Measurements from ENCODE around the gene LRRC7.
"Not testable (repeated sequence)": the region's sequence is repeated elsewhere in the genome, so short reads cannot be mapped to it uniquely, and the experiment has no call there.

The LRRC7 gene

GRCh38 chr1:69702085-69702484 lies 134.4 kb downstream of the LRRC7 start:
- no peak for DNase-seq

- DNase-seq, result no peak
Measured at GRCh38 chr1:69706473-69706872, 138.8 kb downstream of the LRRC7 start.

GRCh38 chr1:69707103-69707502 lies 139.4 kb downstream of the LRRC7 start:
- DNase-seq, result no peak

- no peak for DNase-seq
Measured at GRCh38 chr1:69710484-69711189, 142.9 kb downstream of the LRRC7 start.

GRCh38 chr1:69711190-69711930 lies 143.6 kb downstream of the LRRC7 start:
- no peak for DNase-seq

- DNase-seq, result not testable (repeated sequence)
Measured at GRCh38 chr1:69717834-69718233, 150.1 kb downstream of the LRRC7 start.

- DNase-seq, result no peak
Measured at GRCh38 chr1:69728206-69728605, 160.5 kb downstream of the LRRC7 start.

GRCh38 chr1:69733061-69733460 lies 165.3 kb downstream of the LRRC7 start:
- DNase-seq, result no peak

- DNase-seq, result peak; percentile 21
Measured at GRCh38 chr1:69737527-69738185, 169.9 kb downstream of the LRRC7 start.

- DNase-seq, result no peak
Measured at GRCh38 chr1:69738458-69739250, 170.9 kb downstream of the LRRC7 start.

- no peak for DNase-seq
Measured at GRCh38 chr1:69739251-69739605, 171.5 kb downstream of the LRRC7 start.

- DNase-seq, result no peak
Measured at GRCh38 chr1:69743146-69743545, 175.4 kb downstream of the LRRC7 start.

- DNase-seq, result no peak
Measured at GRCh38 chr1:69744381-69744780, 176.7 kb downstream of the LRRC7 start.

GRCh38 chr1:69747207-69747606 lies 179.5 kb downstream of the LRRC7 start:
- no peak for DNase-seq

GRCh38 chr1:69750638-69751037 lies 182.9 kb downstream of the LRRC7 start:
- no peak for DNase-seq

GRCh38 chr1:69752831-69753230 lies 185.1 kb downstream of the LRRC7 start:
- no peak for DNase-seq

GRCh38 chr1:69754521-69754920 lies 186.8 kb downstream of the LRRC7 start:
- no peak for DNase-seq

GRCh38 chr1:69755647-69756046 lies 187.9 kb downstream of the LRRC7 start:
- DNase-seq, result no peak

- no peak for DNase-seq
Measured at GRCh38 chr1:69765951-69766350, 198.2 kb downstream of the LRRC7 start.

GRCh38 chr1:69766431-69767180 lies 198.9 kb downstream of the LRRC7 start:
- DNase-seq, result no peak

GRCh38 chr1:69776555-69776954 lies 208.8 kb downstream of the LRRC7 start:
- DNase-seq, result no peak

- no peak for DNase-seq
Measured at GRCh38 chr1:69777423-69777822, 209.7 kb downstream of the LRRC7 start.

- DNase-seq, result no peak
Measured at GRCh38 chr1:69777971-69778370, 210.2 kb downstream of the LRRC7 start.
